Measurements from ENCODE around the gene TRERF1.

Gene TRERF1

DNA sequence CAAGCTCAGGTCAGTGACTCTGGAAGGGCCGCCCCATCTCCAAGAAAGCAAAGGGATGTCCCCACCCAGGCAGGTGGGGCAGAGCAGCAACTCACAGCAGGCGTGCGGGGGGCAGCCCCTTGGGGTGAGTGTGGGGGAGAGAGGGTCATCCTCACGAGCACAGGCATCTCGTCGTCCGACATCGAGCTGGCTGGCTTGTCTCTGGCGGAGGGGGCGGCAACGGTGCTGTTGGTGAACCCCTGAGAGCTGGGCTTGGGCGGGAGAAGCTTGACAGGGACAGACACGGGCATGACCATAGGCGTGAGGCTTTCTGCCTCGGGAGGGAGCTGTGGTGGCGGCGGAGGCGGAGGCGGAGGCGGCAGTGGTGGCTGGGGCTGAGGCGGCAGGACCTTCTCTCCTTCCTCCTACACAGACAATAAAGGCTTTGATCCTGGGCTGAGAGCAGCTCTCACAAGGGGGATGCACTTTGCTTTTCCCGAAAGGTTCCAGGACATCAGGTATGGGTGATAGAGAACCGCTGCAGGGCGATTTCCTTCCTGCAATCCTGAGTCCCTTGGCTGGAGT is 188.5 kb downstream of the TRERF1 start:
- H3K27ac ChIP-seq = no peak overlapping the region
- intact Hi-C loops (cut with DNase I; ENCODE audit: low total_unique reads) = no loop called here
- no peak for DNase-seq
- H3K27me3 ChIP-seq = no peaks in the 10 kb centered on the region
- peaks cover 0 to 8% (median 0%) of the 10 kb centered on the region in 4 donors for H3K4me1 ChIP-seq
- H3K9me3 ChIP-seq = no peaks in the 10 kb centered on the region
- TF ChIP-seq, protein P1, sequence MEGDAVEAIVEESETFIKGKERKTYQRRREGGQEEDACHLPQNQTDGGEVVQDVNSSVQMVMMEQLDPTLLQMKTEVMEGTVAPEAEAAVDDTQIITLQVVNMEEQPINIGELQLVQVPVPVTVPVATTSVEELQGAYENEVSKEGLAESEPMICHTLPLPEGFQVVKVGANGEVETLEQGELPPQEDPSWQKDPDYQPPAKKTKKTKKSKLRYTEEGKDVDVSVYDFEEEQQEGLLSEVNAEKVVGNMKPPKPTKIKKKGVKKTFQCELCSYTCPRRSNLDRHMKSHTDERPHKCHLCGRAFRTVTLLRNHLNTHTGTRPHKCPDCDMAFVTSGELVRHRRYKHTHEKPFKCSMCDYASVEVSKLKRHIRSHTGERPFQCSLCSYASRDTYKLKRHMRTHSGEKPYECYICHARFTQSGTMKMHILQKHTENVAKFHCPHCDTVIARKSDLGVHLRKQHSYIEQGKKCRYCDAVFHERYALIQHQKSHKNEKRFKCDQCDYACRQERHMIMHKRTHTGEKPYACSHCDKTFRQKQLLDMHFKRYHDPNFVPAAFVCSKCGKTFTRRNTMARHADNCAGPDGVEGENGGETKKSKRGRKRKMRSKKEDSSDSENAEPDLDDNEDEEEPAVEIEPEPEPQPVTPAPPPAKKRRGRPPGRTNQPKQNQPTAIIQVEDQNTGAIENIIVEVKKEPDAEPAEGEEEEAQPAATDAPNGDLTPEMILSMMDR (IDR thresholded peaks at IDR 0.05) = no peak
- peaks cover 0 to 7% (median 6%) of the 10 kb centered on the region in 3 donors for H3K36me3 ChIP-seq
- H3K4me3 ChIP-seq = no peak overlapping the region

- no peak for DNase-seq
- no peak overlapping the region for H3K4me3 ChIP-seq
- H3K4me1 ChIP-seq = peaks cover 0 to 8% (median 0%) of the 10 kb centered on the region in 4 donors
- TF ChIP-seq, protein P1 (IDR thresholded peaks at IDR 0.05) = peak in 1 of 2 experiments; percentile 45
- no peaks in the 10 kb centered on the region for H3K27me3 ChIP-seq
- H3K9me3 ChIP-seq = no peaks in the 10 kb centered on the region
- intact Hi-C loops (cut with DNase I; ENCODE audit: low total_unique reads) = no loop called here
- peaks cover 0 to 5% (median 2%) of the 10 kb centered on the region in 3 donors for H3K36me3 ChIP-seq
- H3K27ac ChIP-seq = no peak overlapping the region
These were observed 190.8 kb downstream of the TRERF1 start for GRCh38 chr6:42260972-42261371.

DNA sequence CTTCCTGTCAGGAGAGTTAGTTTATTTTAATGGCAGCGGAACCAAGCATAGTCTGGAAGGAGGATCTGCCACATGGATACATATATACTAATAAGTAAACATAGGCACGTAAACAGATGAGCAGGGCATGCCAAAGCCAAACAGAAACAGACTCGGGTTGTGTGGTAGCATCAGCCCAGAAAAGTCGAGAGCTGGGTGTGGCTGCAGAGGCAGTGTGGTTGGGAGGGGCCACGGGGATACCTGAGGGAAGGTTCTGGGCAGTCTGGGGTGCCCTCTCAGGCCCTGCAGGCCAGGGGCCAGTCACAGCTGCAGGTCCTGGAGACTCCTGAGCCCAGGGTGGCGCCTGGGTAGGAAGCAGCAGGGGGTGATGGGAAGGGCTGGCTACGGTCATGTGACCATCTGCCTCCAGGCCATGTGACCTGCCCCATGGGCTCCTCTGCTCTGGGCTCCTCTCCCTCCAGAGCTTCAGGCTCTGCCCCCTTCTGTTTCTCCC is 191.3 kb downstream of the TRERF1 start:
- peaks cover 0 to 8% (median 0%) of the 10 kb centered on the region in 4 donors for H3K4me1 ChIP-seq
- no peak for DNase-seq
- H3K27ac ChIP-seq = no peak overlapping the region
- H3K27me3 ChIP-seq = no peaks in the 10 kb centered on the region
- intact Hi-C loops (cut with DNase I; ENCODE audit: low total_unique reads) = no loop called here
- TF ChIP-seq, protein P1 (IDR thresholded peaks at IDR 0.05) = no peak
- no peak overlapping the region for H3K4me3 ChIP-seq
- no peaks in the 10 kb centered on the region for H3K9me3 ChIP-seq
- H3K36me3 ChIP-seq = peaks cover 0 to 5% (median 2%) of the 10 kb centered on the region in 3 donors

DNA sequence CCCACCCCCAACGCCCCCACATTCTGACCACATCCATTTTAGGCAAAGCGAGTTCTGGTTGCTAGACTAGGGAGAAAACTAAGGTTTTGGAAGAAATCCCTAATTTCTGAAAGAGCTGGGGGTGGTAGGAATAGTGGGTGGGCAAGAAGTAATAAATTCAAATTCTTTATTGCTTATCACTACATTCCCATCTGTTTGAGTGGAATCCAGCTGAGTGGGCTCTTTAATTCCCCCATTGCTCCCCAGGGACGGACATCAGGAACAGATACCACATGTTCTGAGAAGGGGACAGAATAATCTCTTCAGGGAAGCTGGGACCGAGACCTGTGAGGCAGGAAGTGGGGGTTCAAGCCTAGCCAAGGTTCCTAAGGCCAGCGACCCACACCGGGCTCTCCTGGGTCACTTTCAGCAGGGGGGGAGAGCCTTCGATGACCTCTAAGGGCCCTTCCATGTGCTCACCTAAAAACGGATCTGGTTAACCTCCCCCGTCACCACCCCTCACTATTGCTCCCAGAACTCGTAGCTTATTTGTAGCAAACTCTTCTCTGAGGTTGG is 191.8 kb downstream of the TRERF1 start:
- Histone ChIP-seq H3K4me1 (peaks cover 0 to 8% (median 0%) of the 10 kb centered on the region in 4 donors), H3K36me3 (peaks cover 0 to 5% (median 5%) of the 10 kb centered on the region in 3 donors), H3K9me3 (no peaks in the 10 kb centered on the region), H3K27me3 (no peaks in the 10 kb centered on the region), H3K4me3 (no peak overlapping the region), H3K27ac (no peak overlapping the region)
- DNase-seq = no peak
- intact Hi-C loops (cut with DNase I; ENCODE audit: low total_unique reads) = loop anchor here (5.0 kb wide), 1 partner anchor 272 kb away; no protein-coding TSS in a partner anchor
- TF ChIP-seq, protein P1 (IDR thresholded peaks at IDR 0.05) = no peak

GRCh38 chr6:42259286-42259685 is 192.4 kb downstream of the TRERF1 start:
- Histone ChIP-seq H3K27ac (no peak overlapping the region), H3K27me3 (no peaks in the 10 kb centered on the region), H3K4me3 (no peak overlapping the region), H3K4me1 (peaks cover 0 to 5% (median 0%) of the 10 kb centered on the region in 4 donors), H3K36me3 (peaks cover 0 to 11% (median 5%) of the 10 kb centered on the region in 3 donors), H3K9me3 (no peaks in the 10 kb centered on the region)
- DNase-seq = no peak
- TF ChIP-seq, protein P1 (IDR thresholded peaks at IDR 0.05) = no peak
- intact Hi-C loops (cut with DNase I; ENCODE audit: low total_unique reads) = loop anchor here (5.0 kb wide), 1 partner anchor 273 kb away; no protein-coding TSS in a partner anchor

Data from tibial artery (tissue), 4 donors.